Upper lobe of right lung (tissue), 1 donor: ENCODE data around the gene LCAT. TPM values are rescaled to one million over a fixed set of nuclear protein-coding genes. Genes with fewer than 3 reads are reported as not detected.
A peak's percentile ranks its signal among the peaks of the same experiment; 100 is the strongest.

ENCODE experiments used
- ATAC-seq: fragments of 200-7000 bp; cut with Tn5 transposase; one replicate; pipeline ENCODE4 v1.9.1; 2020; ENCODE audit warnings: mild to moderate bottlenecking, moderate library complexity
- DNase-seq: peaks from one replicate; pipeline ENCODE4 v3.0.0-alpha.2; 2020
- H3K27ac ChIP-seq: fragments of 200-600 bp; one replicate; pipeline ENCODE4 v1.8.0; 2022
- H3K27me3 ChIP-seq: fragments of 200-600 bp; one replicate; pipeline ENCODE4 v1.8.0; 2022; ENCODE audit warnings: mild to moderate bottlenecking
- H3K36me3 ChIP-seq: fragments of 200-600 bp; one replicate; pipeline ENCODE4 v1.8.0; 2022
- H3K4me1 ChIP-seq: fragments of 200-600 bp; one replicate; pipeline ENCODE4 v1.8.0; 2022
- H3K4me3 ChIP-seq: fragments of 200-600 bp; one replicate; pipeline ENCODE4 v1.8.0; 2022; ENCODE audit warnings: mild to moderate bottlenecking
- H3K9me3 ChIP-seq: fragments of 200-600 bp; one replicate; pipeline ENCODE4 v1.8.0; 2022
- CTCF ChIP-seq: fragments of 200-600 bp; IDR thresholded peaks from one replicate; pipeline ENCODE4 v1.8.0; 2022; ENCODE audit warnings: antibody characterized with exemption
- intact Hi-C: fragments of 100-400 bp; cut with DNase I; formaldehyde crosslinking; loops from one replicate; pipeline ENCODE4 v1.11.0; 2022
- total RNA-seq: library from RNA; stranded (reverse); fragmentation: NEBNext Ultra II Directional; extraction: Animal tissue kit (Norgen Biotek cat#: 25700); gene quantifications from one replicate; pipeline ENCODE4 v1.2.1, GENCODE V29; 2021
- donor health status: DM: no; HTN: yes; CAD: no; lungs with severe emphysema.

The LCAT gene
- total RNA-seq, 1 donor from 2014 or later: 40.2 TPM

- H3K4me1 ChIP-seq: peaks cover 77% of the 10 kb centered on the region
- H3K4me3 ChIP-seq: no peak overlapping the region
- peaks cover 70% of the 10 kb centered on the region for H3K36me3 ChIP-seq
- TF ChIP-seq CTCF: no peak
- H3K27ac ChIP-seq: peak overlapping the region; percentile 58
- H3K27me3 ChIP-seq: no peaks in the 10 kb centered on the region
- DNase-seq (peak; percentile 82), ATAC-seq (peak; percentile 68)
- H3K9me3 ChIP-seq: no peaks in the 10 kb centered on the region
- intact Hi-C loops: no loop called here
These were observed 17.6 kb upstream of the LCAT start for GRCh38 chr16:67961551-67961957.

- Histone ChIP-seq H3K4me3 (no peak overlapping the region), H3K36me3 (peaks cover 88% of the 10 kb centered on the region), H3K4me1 (peaks cover 60% of the 10 kb centered on the region), H3K9me3 (no peaks in the 10 kb centered on the region), H3K27me3 (no peaks in the 10 kb centered on the region), H3K27ac (peak overlapping the region; percentile 58)
- ATAC-seq: peak; percentile 52
- intact Hi-C loops: no loop called here
- no peak for TF ChIP-seq CTCF
- DNase-seq: no peak
These were observed 15.8 kb upstream of the LCAT start for GRCh38 chr16:67959536-67960329.

GRCh38 chr16:67957622-67958021 is 13.7 kb upstream of the LCAT start:
- Histone ChIP-seq H3K36me3 (peaks cover 95% of the 10 kb centered on the region), H3K27me3 (no peaks in the 10 kb centered on the region), H3K27ac (no peak overlapping the region), H3K9me3 (no peaks in the 10 kb centered on the region), H3K4me3 (no peak overlapping the region), H3K4me1 (peaks cover 39% of the 10 kb centered on the region)
- intact Hi-C loops: no loop called here
- DNase-seq (no peak), ATAC-seq (no peak)
- TF ChIP-seq CTCF: no peak

GRCh38 chr16:67954421-67955196 is 10.7 kb upstream of the LCAT start:
- intact Hi-C loops: no loop called here
- H3K9me3 ChIP-seq: no peaks in the 10 kb centered on the region
- H3K36me3 ChIP-seq: peaks cover 96% of the 10 kb centered on the region
- DNase-seq: no peak
- H3K27me3 ChIP-seq: no peaks in the 10 kb centered on the region
- H3K27ac ChIP-seq: no peak overlapping the region
- no peak for ATAC-seq
- TF ChIP-seq CTCF: no peak
- H3K4me1 ChIP-seq: peaks cover 15% of the 10 kb centered on the region
- H3K4me3 ChIP-seq: no peak overlapping the region

- Histone ChIP-seq H3K9me3 (no peaks in the 10 kb centered on the region), H3K4me1 (peaks cover 7% of the 10 kb centered on the region), H3K4me3 (no peak overlapping the region), H3K27me3 (no peaks in the 10 kb centered on the region), H3K27ac (no peak overlapping the region), H3K36me3 (peaks cover 98% of the 10 kb centered on the region)
- DNase-seq (no peak), ATAC-seq (no peak)
- no peak for TF ChIP-seq CTCF
- intact Hi-C loops: no loop called here
These were observed 9.9 kb upstream of the LCAT start for GRCh38 chr16:67953641-67954375.
